CD14-positive monocyte (primary cell): Measurements from ENCODE around the gene TSPAN11. TPM values are rescaled to one million over a fixed set of nuclear protein-coding genes. Genes with fewer than 3 reads are reported as not detected.

Experiments used
- DNase-seq, 3 donors: peaks; one replicate each; pipeline ENCODE4 v3.0.0-alpha.2; 2011 to 2022
- H2AFZ ChIP-seq: 2 replicates; pipeline ENCODE4 v1.6.0; 2012; ENCODE audit warnings: mild to moderate bottlenecking, low read depth, low read length, inconsistent platforms; ENCODE audit not compliant: insufficient read depth, poor library complexity, severe bottlenecking
- H3K27ac ChIP-seq, 2 donors: 1 replicate in 1 of 2; 2 replicates in 1 of 2; pipeline ENCODE4 v1.5.1; 2012 to 2013; ENCODE audit warnings: low read length in 2 of 2, control low read depth in 1 of 2, inconsistent platforms in 1 of 2, low read depth in 1 of 2, mild to moderate bottlenecking in 1 of 2
- H3K27me3 ChIP-seq, 2 donors: one replicate each; pipeline versions ENCODE4 v1.6.0 to v1.6.1; 2011 to 2013; ENCODE audit warnings: low read length in 2 of 2; ENCODE audit not compliant: control insufficient read depth in 2 of 2, insufficient read depth in 2 of 2
- H3K36me3 ChIP-seq, 2 donors: replicated peaks in 1 of 2; 1 replicate in 1 of 2; 2 replicates in 1 of 2; pipeline versions ENCODE4 v1.5.1 to v1.6.1; 2012 to 2013; ENCODE audit warnings: low read length in 2 of 2, control low read depth in 1 of 2, inconsistent platforms in 1 of 2, mild to moderate bottlenecking in 1 of 2; ENCODE audit not compliant: insufficient read depth in 2 of 2, control insufficient read depth in 1 of 2
- H3K4me1 ChIP-seq, 2 donors: 1 replicate in 1 of 2; 2 replicates in 1 of 2; pipeline versions ENCODE4 v1.5.1 to v1.6.1; 2012 to 2013; ENCODE audit warnings: low read length in 2 of 2, control low read depth in 1 of 2, inconsistent platforms in 1 of 2, mild to moderate bottlenecking in 1 of 2, moderate library complexity in 1 of 2; ENCODE audit not compliant: insufficient read depth in 2 of 2, control insufficient read depth in 1 of 2
- H3K4me2 ChIP-seq: replicated peaks from 2 replicates; pipeline ENCODE3; 2012; ENCODE audit warnings: low read length, moderate library complexity, mild to moderate bottlenecking; ENCODE audit not compliant: poor library complexity, severe bottlenecking; ENCODE audit errors: extremely low read depth
- H3K4me3 ChIP-seq, 3 experiments: fragments of 200-600 bp in 1 of 3; sonication (generic) in 1 of 3; replicated peaks in 1 of 3; 1 replicate in 2 of 3; 2 replicates in 1 of 3; pipeline ENCODE4 v1.5.1; 2011 to 2013; ENCODE audit warnings: low read length in 3 of 3, mild to moderate bottlenecking in 3 of 3, control low read depth in 2 of 3, low read depth in 2 of 3, inconsistent platforms in 1 of 3, moderate library complexity in 1 of 3
- H3K79me2 ChIP-seq: 2 replicates; pipeline ENCODE4 v1.6.0; 2012; ENCODE audit warnings: mild to moderate bottlenecking, control low read depth, inconsistent platforms, low read length, moderate library complexity; ENCODE audit not compliant: insufficient read depth
- H3K9ac ChIP-seq: 2 replicates; pipeline ENCODE4 v1.6.0; 2017; ENCODE audit warnings: low read length, mild to moderate bottlenecking; ENCODE audit not compliant: insufficient read depth, poor library complexity, severe bottlenecking
- H3K9me3 ChIP-seq, 2 donors: replicated peaks in 1 of 2; 1 replicate in 1 of 2; 2 replicates in 1 of 2; pipeline versions ENCODE4 v1.5.1 to v1.6.1; 2012 to 2013; ENCODE audit warnings: low read length in 2 of 2, control low read depth in 1 of 2; ENCODE audit not compliant: control insufficient read depth in 1 of 2, insufficient read depth in 1 of 2
- H4K20me1 ChIP-seq: 2 replicates; pipeline ENCODE4 v1.6.0; 2012; ENCODE audit warnings: mild to moderate bottlenecking, low read length, control low read depth, moderate library complexity; ENCODE audit not compliant: insufficient read depth
- H3K27ac Mint-ChIP-seq, 7 donors: one replicate each; pipeline ENCODE4 v1.8.0; 2020; ENCODE audit warnings: mild to moderate bottlenecking in 7 of 7, mixed read lengths in 7 of 7, moderate library complexity in 6 of 7, inconsistent platforms in 2 of 7
- H3K27me3 Mint-ChIP-seq, 3 donors: one replicate each; pipeline ENCODE4 v1.8.0; 2021 to 2022; ENCODE audit warnings: low read depth in 3 of 3, mild to moderate bottlenecking in 3 of 3, mixed read lengths in 3 of 3, moderate library complexity in 3 of 3, inconsistent platforms in 1 of 3
- H3K36me3 Mint-ChIP-seq, 2 donors: one replicate each; pipeline ENCODE4 v1.8.0; 2020; ENCODE audit warnings: mixed read lengths in 2 of 2, inconsistent platforms in 1 of 2, mild to moderate bottlenecking in 1 of 2
- H3K4me1 Mint-ChIP-seq: one replicate; pipeline ENCODE4 v1.8.0; 2020; ENCODE audit warnings: mild to moderate bottlenecking, mixed read lengths
- H3K4me3 Mint-ChIP-seq, 2 donors: one replicate each; pipeline ENCODE4 v1.8.0; 2020; ENCODE audit warnings: mild to moderate bottlenecking in 2 of 2, mixed read lengths in 2 of 2, moderate library complexity in 1 of 2
- H3K9me3 Mint-ChIP-seq, 7 donors: one replicate each; pipeline ENCODE4 v1.8.0; 2020 to 2022; ENCODE audit warnings: mixed read lengths in 7 of 7, mild to moderate bottlenecking in 6 of 7, moderate library complexity in 6 of 7, inconsistent platforms in 2 of 7
- WGBS: methylation state at CpG from one replicate; pipeline ENCODE4 v1.1.5; 2013; ENCODE audit warnings: missing lambda C conversion rate; ENCODE audit not compliant: insufficient coverage; 5-methylcytosine and 5-hydroxymethylcytosine counted together
- intact Hi-C, 2 donors: fragments of 100-400 bp; cut with micrococcal nuclease; formaldehyde crosslinking; loops; one replicate each; pipeline versions ENCODE4 v1.15.0 to v1.15.1; 2023
- polyA plus RNA-seq, 3 donors: library from polyadenylated mRNA; depleted of rRNA in 1 of 3; unstranded in 2 of 3; stranded (reverse) in 1 of 3; fragments of 300-500 nt in 2 of 3; fragments of >200 nt in 1 of 3; fragmentation: Illumina TruSeq in 2 of 3; gene quantifications; 1 replicate in 2 of 3; 2 replicates in 1 of 3; pipeline ENCODE4 v1.2.3, GENCODE V29; 2012 to 2021
- TF ChIP-seq, protein P1 (sequence below): fragments of 200-600 bp; IDR thresholded peaks from one replicate; pipeline ENCODE4 v1.8.0; 2022; ENCODE audit warnings: antibody characterized with exemption, mild to moderate bottlenecking

Gene TSPAN11
- polyA plus RNA-seq, 3 donors = not detected

DNA sequence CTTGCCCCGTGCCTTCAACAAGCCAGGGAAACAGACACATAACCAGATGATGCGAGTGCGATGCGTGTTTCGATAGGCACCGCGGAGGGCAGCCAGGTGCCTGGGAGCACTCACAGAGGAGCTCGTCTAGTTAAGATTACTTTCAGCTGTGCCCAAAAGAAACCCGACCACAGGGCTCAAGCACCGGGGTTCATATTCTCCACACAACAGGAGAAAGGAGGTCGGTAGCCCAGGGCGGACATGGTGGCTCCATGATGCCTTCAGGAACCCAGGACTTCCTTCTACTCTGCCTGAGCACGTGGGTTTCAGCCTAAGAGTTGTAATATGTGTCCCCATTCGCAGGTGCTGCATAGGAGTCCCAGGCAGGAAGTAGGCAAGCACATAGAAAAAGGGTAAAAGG, 93.4 kb downstream of the TSPAN11 start:
- no peak overlapping the region for H3K27ac Mint-ChIP-seq
- 85% methylated on average over 14 of the region's 14 CpGs for WGBS
- Histone ChIP-seq H3K9ac (no peak overlapping the region), H3K4me2 (no peak overlapping the region), H3K27me3 (no peaks in the 10 kb centered on the region), H3K79me2 (no peaks in the 10 kb centered on the region), H3K27ac (no peak overlapping the region), H3K36me3 (no peaks in the 10 kb centered on the region), H3K9me3 (no peaks in the 10 kb centered on the region), H3K4me1 (no peaks in the 10 kb centered on the region), H3K4me3 (no peak overlapping the region), H4K20me1 (no peaks in the 10 kb centered on the region), H2AFZ (no peak overlapping the region)
- peaks cover 0 to 1% (median 0%) of the 10 kb centered on the region in 3 donors for H3K27me3 Mint-ChIP-seq
- intact Hi-C loops = no loop called here
- peaks cover 0 to 5% (median 0%) of the 10 kb centered on the region in 7 donors for H3K9me3 Mint-ChIP-seq
- no peaks in the 10 kb centered on the region for H3K36me3 Mint-ChIP-seq
- H3K4me3 Mint-ChIP-seq = no peak overlapping the region
- H3K4me1 Mint-ChIP-seq = peaks cover 17% of the 10 kb centered on the region
- TF ChIP-seq, protein P1, sequence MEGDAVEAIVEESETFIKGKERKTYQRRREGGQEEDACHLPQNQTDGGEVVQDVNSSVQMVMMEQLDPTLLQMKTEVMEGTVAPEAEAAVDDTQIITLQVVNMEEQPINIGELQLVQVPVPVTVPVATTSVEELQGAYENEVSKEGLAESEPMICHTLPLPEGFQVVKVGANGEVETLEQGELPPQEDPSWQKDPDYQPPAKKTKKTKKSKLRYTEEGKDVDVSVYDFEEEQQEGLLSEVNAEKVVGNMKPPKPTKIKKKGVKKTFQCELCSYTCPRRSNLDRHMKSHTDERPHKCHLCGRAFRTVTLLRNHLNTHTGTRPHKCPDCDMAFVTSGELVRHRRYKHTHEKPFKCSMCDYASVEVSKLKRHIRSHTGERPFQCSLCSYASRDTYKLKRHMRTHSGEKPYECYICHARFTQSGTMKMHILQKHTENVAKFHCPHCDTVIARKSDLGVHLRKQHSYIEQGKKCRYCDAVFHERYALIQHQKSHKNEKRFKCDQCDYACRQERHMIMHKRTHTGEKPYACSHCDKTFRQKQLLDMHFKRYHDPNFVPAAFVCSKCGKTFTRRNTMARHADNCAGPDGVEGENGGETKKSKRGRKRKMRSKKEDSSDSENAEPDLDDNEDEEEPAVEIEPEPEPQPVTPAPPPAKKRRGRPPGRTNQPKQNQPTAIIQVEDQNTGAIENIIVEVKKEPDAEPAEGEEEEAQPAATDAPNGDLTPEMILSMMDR = no peak
- DNase-seq = no peak

DNA sequence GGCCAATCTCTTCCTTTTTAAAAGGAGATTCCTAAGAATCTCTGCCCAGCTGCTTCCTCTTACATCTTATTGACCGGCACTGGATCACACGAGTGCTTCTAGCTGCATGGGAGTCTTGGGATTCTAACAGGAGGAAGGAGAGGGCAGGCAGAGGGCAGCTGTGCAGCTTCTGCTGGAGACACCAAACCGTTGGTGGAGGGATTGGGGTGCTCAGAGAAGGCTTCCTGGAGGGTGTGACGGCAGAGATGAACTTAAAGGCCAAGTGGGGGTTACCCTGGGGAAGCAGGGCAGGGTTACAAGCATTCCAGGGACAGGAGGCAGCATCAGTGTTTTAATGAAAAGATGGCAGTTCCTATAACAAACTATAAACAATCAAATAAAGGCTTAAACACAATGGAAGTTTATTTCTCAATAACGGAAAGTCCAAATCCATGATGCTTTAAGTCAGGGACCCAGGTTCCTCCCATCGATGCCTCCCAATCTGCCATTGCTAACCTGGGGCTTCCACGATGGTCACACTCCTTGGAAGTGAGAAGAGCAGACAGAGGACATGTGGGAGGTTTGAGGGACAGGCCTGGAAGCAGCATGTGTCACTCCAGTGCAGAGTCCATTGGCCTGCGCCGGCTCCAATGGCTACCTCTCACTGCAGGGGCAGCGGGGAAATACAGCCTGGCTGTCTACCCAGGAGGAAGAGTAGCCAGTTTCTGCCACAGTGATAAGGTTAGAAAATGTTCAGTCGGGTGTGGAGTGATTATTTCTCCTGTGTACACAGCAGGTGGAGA, 94.0 kb downstream of the TSPAN11 start:
- H3K4me1 Mint-ChIP-seq = peaks cover 17% of the 10 kb centered on the region
- peaks cover 0 to 5% (median 0%) of the 10 kb centered on the region in 7 donors for H3K9me3 Mint-ChIP-seq
- H3K27me3 Mint-ChIP-seq = peaks cover 0 to 1% (median 0%) of the 10 kb centered on the region in 3 donors
- no peak overlapping the region for H3K4me3 ChIP-seq
- H3K9ac ChIP-seq = no peak overlapping the region
- H4K20me1 ChIP-seq = no peaks in the 10 kb centered on the region
- no peaks in the 10 kb centered on the region for H3K36me3 ChIP-seq
- no peak overlapping the region for H3K4me3 Mint-ChIP-seq
- H3K36me3 Mint-ChIP-seq = no peaks in the 10 kb centered on the region
- H3K27ac ChIP-seq = no peak overlapping the region
- no peaks in the 10 kb centered on the region for H3K27me3 ChIP-seq
- 83% methylated on average over 7 of the region's 11 CpGs for WGBS
- H3K4me2 ChIP-seq = no peak overlapping the region
- H3K4me1 ChIP-seq = no peaks in the 10 kb centered on the region
- H3K79me2 ChIP-seq = no peaks in the 10 kb centered on the region
- H3K9me3 ChIP-seq = no peaks in the 10 kb centered on the region
- peak overlapping the region in 1 of 7 donors; percentile 17 for H3K27ac Mint-ChIP-seq
- no peak overlapping the region for H2AFZ ChIP-seq
- intact Hi-C loops = no loop called here
- DNase-seq = no peak
- TF ChIP-seq, protein P1 = no peak
